A549 (cell line): ENCODE data around the gene FGFR2. TPM values are rescaled to one million over a fixed set of nuclear protein-coding genes. Genes with fewer than 3 reads are reported as not detected.

Experiments used
- ATAC-seq, 2 experiments: fragments of 200-7000 bp in 1 of 2; fragments of >200 bp in 1 of 2; cut with Nextera tagmentation in 1 of 2; cut with Tn5 transposase in 1 of 2; 3 replicates each; pipeline versions ENCODE4 v1.8.0 to v1.9.1; 2018 to 2020; ENCODE audit warnings: mild to moderate bottlenecking in 1 of 2, moderate library complexity in 1 of 2
- CTCF ChIA-PET: fragments of 300-600 bp; sonication (Branson Sonifier 250); formaldehyde crosslinking; extraction: SDS; loops from one replicate; lab custom pipeline; 2021; ENCODE audit warnings: antibody characterized with exemption, inconsistent platforms; lab: Yijun Ruan, JAX
- POLR2A ChIA-PET: fragments of 350-600 bp; formaldehyde crosslinking; extraction: SDS; loops from one replicate; lab custom pipeline; 2021; ENCODE audit warnings: antibody characterized with exemption, inconsistent platforms; lab: Yijun Ruan, JAX
- DNase-seq, 2 experiments: peaks; one replicate each; pipeline versions ENCODE4 v3.0.0 to v3.0.0-alpha.2; 2011 to 2016; ENCODE audit warnings: low read depth in 1 of 2, low spot score in 1 of 2
- FAIRE-seq: peaks from 2 replicates; lab custom pipeline; 2011; peaks lifted over from hg19 to GRCh38; lab: Jason Lieb, UNC
- H3K27ac ChIP-seq, 2 experiments: fragments of >200 bp; sonication (Bioruptor Twin); formaldehyde crosslinking; 3 replicates each; pipeline ENCODE4 v1.5.1; 2016 to 2017
- H3K4me1 ChIP-seq: fragments of >200 bp; sonication (Bioruptor Twin); formaldehyde crosslinking; 3 replicates; pipeline ENCODE4 v1.6.1; 2016
- H3K4me2 ChIP-seq: fragments of >200 bp; sonication (Bioruptor Twin); formaldehyde crosslinking; 3 replicates; pipeline ENCODE4 v1.6.1; 2016
- H3K4me3 ChIP-seq: fragments of >200 bp; sonication (Bioruptor Twin); formaldehyde crosslinking; 3 replicates; pipeline ENCODE4 v1.5.1; 2016
- H3K9me3 ChIP-seq: fragments of >200 bp; sonication (Bioruptor Twin); formaldehyde crosslinking; 3 replicates; pipeline ENCODE4 v1.6.1; 2016
- CHD4 ChIP-seq: fragments of 200-600 bp; sonication (generic); IDR thresholded peaks from 2 replicates; pipeline ENCODE4 v1.6.1; 2016; ENCODE audit warnings: antibody characterized with exemption, mild to moderate bottlenecking, borderline replicate concordance
- HEYL ChIP-seq: fragments of 250-450 bp; sonication (Bioruptor Pico); IDR thresholded peaks from 2 replicates; pipeline ENCODE4 v1.8.0; 2021; ENCODE audit warnings: mild to moderate bottlenecking, moderate library complexity
- HOXA7 ChIP-seq: fragments of 250-450 bp; sonication (Bioruptor Pico); IDR thresholded peaks from 2 replicates; pipeline ENCODE4 v1.5.0; 2020; ENCODE audit warnings: mild to moderate bottlenecking, moderate library complexity
- HOXB13 ChIP-seq: fragments of 250-450 bp; sonication (Bioruptor Pico); IDR thresholded peaks from 2 replicates; pipeline ENCODE4 v1.5.0; 2020; ENCODE audit warnings: low read depth, mild to moderate bottlenecking, moderate library complexity
- HOXB5 ChIP-seq: fragments of 250-450 bp; sonication (Bioruptor Pico); IDR thresholded peaks from 2 replicates; pipeline ENCODE4 v1.5.0; 2020; ENCODE audit warnings: mild to moderate bottlenecking, moderate library complexity
- MYC ChIP-seq: IDR thresholded peaks from 2 replicates; pipeline ENCODE4 v1.6.1; 2012; ENCODE audit warnings: mild to moderate bottlenecking, inconsistent platforms, low read length, improper control_type of control experiment, borderline replicate concordance
- PHF8 ChIP-seq: fragments of 200-600 bp; sonication (generic); IDR thresholded peaks from 2 replicates; pipeline ENCODE4 v1.6.1; 2016; ENCODE audit warnings: low read depth, mild to moderate bottlenecking, antibody characterized with exemption, moderate library complexity, borderline replicate concordance
- POLR2A ChIP-seq: IDR thresholded peaks from 2 replicates; pipeline ENCODE4 v1.6.1; 2012; ENCODE audit warnings: mild to moderate bottlenecking, low read length
- RAD21 ChIP-seq, 2 experiments: fragments of >200 bp in 1 of 2; sonication (Bioruptor Twin) in 1 of 2; formaldehyde crosslinking in 1 of 2; IDR thresholded peaks in 1 of 2; conservative IDR thresholded peaks in 1 of 2; 2 replicates in 1 of 2; 3 replicates in 1 of 2; pipeline ENCODE4 v1.6.1; 2012 to 2018; ENCODE audit warnings: inconsistent platforms in 1 of 2
- RARB ChIP-seq: fragments of 250-450 bp; sonication (Bioruptor Pico); IDR thresholded peaks from 2 replicates; pipeline ENCODE4 v1.8.0; 2021; ENCODE audit warnings: mild to moderate bottlenecking, moderate library complexity
- RCOR1 ChIP-seq: fragments of 150-350 bp; IDR thresholded peaks from 2 replicates; pipeline ENCODE4 v1.6.1; 2014; ENCODE audit warnings: antibody characterized with exemption, low read length, low read depth
- RNF2 ChIP-seq: fragments of 200-600 bp; sonication (generic); IDR thresholded peaks from 2 replicates; pipeline ENCODE4 v1.6.1; 2016; ENCODE audit warnings: low read depth, mild to moderate bottlenecking, antibody characterized with exemption, moderate library complexity, borderline replicate concordance
- TP53 ChIP-seq: fragments of 250-450 bp; sonication (Bioruptor Pico); IDR thresholded peaks from 2 replicates; pipeline ENCODE4 v1.5.0; 2021; ENCODE audit warnings: mild to moderate bottlenecking, moderate library complexity
- ZFP36 ChIP-seq: fragments of 450-650 bp; IDR thresholded peaks from 2 replicates; pipeline ENCODE4 v1.6.1; 2014; ENCODE audit warnings: borderline replicate concordance; ENCODE audit not compliant: partially characterized antibody
- ZNF302 ChIP-seq: fragments of 250-450 bp; sonication (Bioruptor Pico); IDR thresholded peaks from 2 replicates; pipeline ENCODE4 v1.9.0; 2021; ENCODE audit warnings: inconsistent platforms, mild to moderate bottlenecking, moderate library complexity
- WGBS: methylation state at CpG from one replicate; pipeline ENCODE4 v1.1.6; 2017; ENCODE audit errors: missing lambda C conversion rate; 5-methylcytosine and 5-hydroxymethylcytosine counted together
- polyA plus RNA-seq, 4 experiments: library from polyadenylated mRNA; depleted of rRNA in 3 of 4; stranded (reverse); fragments of >200 nt; fragmentation: RNase III in 1 of 4; extraction: RNeasy Plus Mini Kit Qiagen cat#74134 plus additional on column Dnase treatment in 1 of 4; gene quantifications; 2 replicates in 3 of 4; 3 replicates in 1 of 4; pipeline ENCODE4 v1.2.3, GENCODE V29; 2011 to 2017
- TF ChIP-seq, protein P1 (sequence below): fragments of 250-450 bp; sonication (Bioruptor Pico); IDR thresholded peaks from 2 replicates; pipeline ENCODE4 v1.5.0; 2021; ENCODE audit warnings: mild to moderate bottlenecking, moderate library complexity, borderline replicate concordance
- TF ChIP-seq, protein P2 (sequence below): fragments of >200 bp; sonication (Bioruptor Twin); formaldehyde crosslinking; IDR thresholded peaks from 2 replicates; pipeline ENCODE4 v1.6.1; 2016
- TF ChIP-seq, protein P3 (sequence below): fragments of 200-600 bp; sonication (generic); IDR thresholded peaks from 2 replicates; pipeline ENCODE4 v1.6.1; 2016; ENCODE audit warnings: antibody characterized with exemption, mild to moderate bottlenecking, moderate library complexity
- TF ChIP-seq, protein P4 (sequence below): IDR thresholded peaks from 2 replicates; pipeline ENCODE4 v1.6.1; 2012
- TF ChIP-seq, protein P5 (sequence below): fragments of 450-650 bp; IDR thresholded peaks from 2 replicates; pipeline ENCODE4 v1.6.1; 2014; ENCODE audit warnings: antibody characterized with exemption

FGFR2 gene
- polyA plus RNA-seq, 2 of the 4 experiments (the other 2 are of a cell fraction): 0.16 to 0.22 TPM

DNA sequence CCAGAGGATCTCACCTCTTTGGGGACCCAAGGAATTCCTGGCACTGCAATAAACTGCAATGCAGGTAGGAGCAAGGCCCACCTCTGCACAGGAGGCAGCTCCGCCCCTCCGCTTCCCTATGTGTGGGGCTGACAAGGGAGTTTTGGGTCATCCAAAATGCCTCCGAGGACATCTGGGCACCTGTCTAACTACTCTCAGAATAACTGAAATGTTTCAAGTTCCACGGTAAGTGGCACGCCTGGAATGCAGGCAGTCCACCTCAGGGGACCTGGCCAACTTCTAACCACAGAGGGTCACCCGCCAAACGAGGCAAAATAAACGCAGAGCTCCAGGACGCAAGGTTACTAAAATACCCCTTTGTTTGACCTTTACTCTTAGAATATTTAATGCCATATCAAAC is 102.5 kb downstream of the FGFR2 start:
- WGBS: 55% methylated on average over 9 of the region's 9 CpGs
- DNase-seq (no peak), FAIRE-seq (no peak), ATAC-seq (no peak)
- Histone ChIP-seq H3K9me3 (no peaks in the 10 kb centered on the region), H3K4me2 (no peak overlapping the region), H3K4me1 (no peaks in the 10 kb centered on the region), H3K27ac (no peak overlapping the region), H3K4me3 (no peak overlapping the region)
- CTCF ChIA-PET: no interaction called here
- TF ChIP-seq RNF2 (no peak), CHD4 (no peak)
- TF ChIP-seq, protein P1, sequence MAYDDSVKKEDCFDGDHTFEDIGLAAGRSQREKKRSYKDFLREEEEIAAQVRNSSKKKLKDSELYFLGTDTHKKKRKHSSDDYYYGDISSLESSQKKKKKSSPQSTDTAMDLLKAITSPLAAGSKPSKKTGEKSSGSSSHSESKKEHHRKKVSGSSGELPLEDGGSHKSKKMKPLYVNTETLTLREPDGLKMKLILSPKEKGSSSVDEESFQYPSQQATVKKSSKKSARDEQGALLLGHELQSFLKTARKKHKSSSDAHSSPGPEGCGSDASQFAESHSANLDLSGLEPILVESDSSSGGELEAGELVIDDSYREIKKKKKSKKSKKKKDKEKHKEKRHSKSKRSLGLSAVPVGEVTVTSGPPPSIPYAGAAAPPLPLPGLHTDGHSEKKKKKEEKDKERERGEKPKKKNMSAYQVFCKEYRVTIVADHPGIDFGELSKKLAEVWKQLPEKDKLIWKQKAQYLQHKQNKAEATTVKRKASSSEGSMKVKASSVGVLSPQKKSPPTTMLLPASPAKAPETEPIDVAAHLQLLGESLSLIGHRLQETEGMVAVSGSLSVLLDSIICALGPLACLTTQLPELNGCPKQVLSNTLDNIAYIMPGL (CRISPR knock-in tag): no peak
- POLR2A ChIA-PET: no interaction called here

DNA sequence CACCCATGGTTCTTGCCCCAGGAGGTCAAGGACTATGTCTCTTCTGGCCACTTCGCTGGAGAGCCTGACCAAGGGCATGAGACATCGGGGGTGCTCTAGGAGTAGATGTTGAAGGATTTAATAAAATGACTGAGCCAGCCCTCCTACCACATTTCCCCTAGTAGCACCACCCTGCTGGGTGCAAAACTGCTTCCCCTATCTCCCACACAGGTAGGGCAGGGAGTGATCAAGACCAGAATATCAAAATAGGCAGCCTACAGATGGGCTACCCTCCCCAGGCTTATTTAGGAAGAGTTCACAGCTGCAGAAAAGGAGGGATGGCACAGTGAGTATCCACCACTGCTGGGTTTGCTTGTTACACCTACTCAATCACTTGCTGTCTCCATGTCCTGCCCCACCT is 103.9 kb downstream of the FGFR2 start:
- Histone ChIP-seq H3K4me1 (no peaks in the 10 kb centered on the region), H3K4me3 (no peak overlapping the region), H3K27ac (no peak overlapping the region), H3K4me2 (no peak overlapping the region), H3K9me3 (no peaks in the 10 kb centered on the region)
- no peak for FAIRE-seq
- ChIA-PET CTCF (no interaction called here), POLR2A (no interaction called here)
- DNase-seq: no peak
- 3% methylated on average over 2 of the region's 2 CpGs for WGBS
- ATAC-seq: no peak
- TF ChIP-seq, protein P2, sequence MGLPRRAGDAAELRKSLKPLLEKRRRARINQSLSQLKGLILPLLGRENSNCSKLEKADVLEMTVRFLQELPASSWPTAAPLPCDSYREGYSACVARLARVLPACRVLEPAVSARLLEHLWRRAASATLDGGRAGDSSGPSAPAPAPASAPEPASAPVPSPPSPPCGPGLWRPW: no peak
- TF ChIP-seq PHF8 (no peak), RCOR1 (no peak), MYC (no peak), HEYL (no peak), POLR2A (no peak), HOXB13 (no peak), TP53 (no peak), HOXA7 (CRISPR knock-in tag) (no peak), RAD21 (conservative IDR thresholded peaks at IDR 0.05 in 1 of 2, IDR thresholded peaks at IDR 0.05 in 1 of 2) (no peak), RARB (CRISPR knock-in tag) (no peak), ZFP36 (no peak), ZNF302 (CRISPR knock-in tag) (no peak), HOXB5 (CRISPR knock-in tag) (no peak)
- TF ChIP-seq, protein P3, sequence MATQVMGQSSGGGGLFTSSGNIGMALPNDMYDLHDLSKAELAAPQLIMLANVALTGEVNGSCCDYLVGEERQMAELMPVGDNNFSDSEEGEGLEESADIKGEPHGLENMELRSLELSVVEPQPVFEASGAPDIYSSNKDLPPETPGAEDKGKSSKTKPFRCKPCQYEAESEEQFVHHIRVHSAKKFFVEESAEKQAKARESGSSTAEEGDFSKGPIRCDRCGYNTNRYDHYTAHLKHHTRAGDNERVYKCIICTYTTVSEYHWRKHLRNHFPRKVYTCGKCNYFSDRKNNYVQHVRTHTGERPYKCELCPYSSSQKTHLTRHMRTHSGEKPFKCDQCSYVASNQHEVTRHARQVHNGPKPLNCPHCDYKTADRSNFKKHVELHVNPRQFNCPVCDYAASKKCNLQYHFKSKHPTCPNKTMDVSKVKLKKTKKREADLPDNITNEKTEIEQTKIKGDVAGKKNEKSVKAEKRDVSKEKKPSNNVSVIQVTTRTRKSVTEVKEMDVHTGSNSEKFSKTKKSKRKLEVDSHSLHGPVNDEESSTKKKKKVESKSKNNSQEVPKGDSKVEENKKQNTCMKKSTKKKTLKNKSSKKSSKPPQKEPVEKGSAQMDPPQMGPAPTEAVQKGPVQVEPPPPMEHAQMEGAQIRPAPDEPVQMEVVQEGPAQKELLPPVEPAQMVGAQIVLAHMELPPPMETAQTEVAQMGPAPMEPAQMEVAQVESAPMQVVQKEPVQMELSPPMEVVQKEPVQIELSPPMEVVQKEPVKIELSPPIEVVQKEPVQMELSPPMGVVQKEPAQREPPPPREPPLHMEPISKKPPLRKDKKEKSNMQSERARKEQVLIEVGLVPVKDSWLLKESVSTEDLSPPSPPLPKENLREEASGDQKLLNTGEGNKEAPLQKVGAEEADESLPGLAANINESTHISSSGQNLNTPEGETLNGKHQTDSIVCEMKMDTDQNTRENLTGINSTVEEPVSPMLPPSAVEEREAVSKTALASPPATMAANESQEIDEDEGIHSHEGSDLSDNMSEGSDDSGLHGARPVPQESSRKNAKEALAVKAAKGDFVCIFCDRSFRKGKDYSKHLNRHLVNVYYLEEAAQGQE: no peak
- TF ChIP-seq, protein P4, sequence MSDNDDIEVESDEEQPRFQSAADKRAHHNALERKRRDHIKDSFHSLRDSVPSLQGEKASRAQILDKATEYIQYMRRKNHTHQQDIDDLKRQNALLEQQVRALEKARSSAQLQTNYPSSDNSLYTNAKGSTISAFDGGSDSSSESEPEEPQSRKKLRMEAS: no peak
- TF ChIP-seq, protein P5, sequence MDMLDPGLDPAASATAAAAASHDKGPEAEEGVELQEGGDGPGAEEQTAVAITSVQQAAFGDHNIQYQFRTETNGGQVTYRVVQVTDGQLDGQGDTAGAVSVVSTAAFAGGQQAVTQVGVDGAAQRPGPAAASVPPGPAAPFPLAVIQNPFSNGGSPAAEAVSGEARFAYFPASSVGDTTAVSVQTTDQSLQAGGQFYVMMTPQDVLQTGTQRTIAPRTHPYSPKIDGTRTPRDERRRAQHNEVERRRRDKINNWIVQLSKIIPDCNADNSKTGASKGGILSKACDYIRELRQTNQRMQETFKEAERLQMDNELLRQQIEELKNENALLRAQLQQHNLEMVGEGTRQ: no peak
